DMS153 treated with DMSO at 0.1 percent for 48 hours (cell line): ENCODE results near the gene ABCA5.
"Not testable (repeated sequence)": the region's sequence is repeated elsewhere in the genome, so short reads cannot be mapped to it uniquely, and the experiment has no call there.

Source experiments
- DNase-seq: peaks from one replicate; lab custom pipeline; 2025; ENCODE audit not compliant: unreplicated experiment; lab: John Stamatoyannopoulos, UW

Gene ABCA5

GRCh38 chr17:69333561-69333960, 6.6 kb upstream of the ABCA5 start:
- DNase-seq = no peak

GRCh38 chr17:69331756-69332155, 4.8 kb upstream of the ABCA5 start:
- no peak for DNase-seq

GRCh38 chr17:69326377-69327059, 415 bp downstream of the ABCA5 start:
- no peak for DNase-seq

GRCh38 chr17:69325518-69326376, 1.2 kb downstream of the ABCA5 start:
- no peak for DNase-seq

- DNase-seq = no peak
These were observed 3.1 kb downstream of the ABCA5 start for GRCh38 chr17:69323806-69324205.

GRCh38 chr17:69320908-69321238, 6.1 kb downstream of the ABCA5 start:
- DNase-seq = no peak

GRCh38 chr17:69320210-69320907, 6.6 kb downstream of the ABCA5 start:
- DNase-seq = no peak

GRCh38 chr17:69317625-69318024, 9.3 kb downstream of the ABCA5 start:
- no peak for DNase-seq

- DNase-seq = peak; percentile 90
These were observed 12.5 kb downstream of the ABCA5 start for GRCh38 chr17:69314246-69315065.

GRCh38 chr17:69305177-69305576, 21.8 kb downstream of the ABCA5 start:
- DNase-seq = no peak

- no peak for DNase-seq
These were observed 24.3 kb downstream of the ABCA5 start for GRCh38 chr17:69302682-69303081.

GRCh38 chr17:69300222-69300621, 26.7 kb downstream of the ABCA5 start:
- no peak for DNase-seq

GRCh38 chr17:69298120-69298722, 28.7 kb downstream of the ABCA5 start:
- not testable (repeated sequence) for DNase-seq

GRCh38 chr17:69287168-69287567, 39.8 kb downstream of the ABCA5 start:
- DNase-seq = no peak

GRCh38 chr17:69286257-69286656, 40.7 kb downstream of the ABCA5 start:
- no peak for DNase-seq

GRCh38 chr17:69284646-69285045, 42.3 kb downstream of the ABCA5 start:
- DNase-seq = no peak

GRCh38 chr17:69282002-69282401, 44.9 kb downstream of the ABCA5 start:
- DNase-seq = no peak

- not testable (repeated sequence) for DNase-seq
These were observed 50.7 kb downstream of the ABCA5 start for GRCh38 chr17:69276279-69276678.

GRCh38 chr17:69275751-69276150, 51.2 kb downstream of the ABCA5 start:
- no peak for DNase-seq

GRCh38 chr17:69271023-69271422, 55.9 kb downstream of the ABCA5 start:
- no peak for DNase-seq
